CD4-positive, alpha-beta T cell treated with Interleukin-12 subunit alpha and Interleukin-12 subunit beta, for 1 hour (primary cell): ENCODE results near the gene PKHD1.

ENCODE experiments used
- DNase-seq: peaks from one replicate; pipeline ENCODE4 v3.0.0-alpha.2; 2020

Gene PKHD1

GRCh38 chr6:51768087-51768486 lies 319.3 kb downstream of the PKHD1 start:
- DNase-seq: no peak

GRCh38 chr6:51765230-51765629 lies 322.2 kb downstream of the PKHD1 start:
- no peak for DNase-seq

- DNase-seq: no peak
These were observed 333.8 kb downstream of the PKHD1 start for GRCh38 chr6:51753635-51754034.

- DNase-seq: no peak
These were observed 343.4 kb downstream of the PKHD1 start for GRCh38 chr6:51743999-51744398.

GRCh38 chr6:51740658-51741057 lies 346.8 kb downstream of the PKHD1 start:
- DNase-seq: no peak

- DNase-seq: no peak
These were observed 348.8 kb downstream of the PKHD1 start for GRCh38 chr6:51738614-51739013.

GRCh38 chr6:51737580-51738360 lies 349.6 kb downstream of the PKHD1 start:
- no peak for DNase-seq

- no peak for DNase-seq
These were observed 362.3 kb downstream of the PKHD1 start for GRCh38 chr6:51725155-51725554.

GRCh38 chr6:51720327-51720726 lies 367.1 kb downstream of the PKHD1 start:
- no peak for DNase-seq

GRCh38 chr6:51719297-51719696 lies 368.1 kb downstream of the PKHD1 start:
- no peak for DNase-seq

- DNase-seq: no peak
These were observed 368.9 kb downstream of the PKHD1 start for GRCh38 chr6:51718533-51718932.

GRCh38 chr6:51717477-51717876 lies 369.9 kb downstream of the PKHD1 start:
- no peak for DNase-seq

GRCh38 chr6:51711876-51712275 lies 375.5 kb downstream of the PKHD1 start:
- no peak for DNase-seq

- no peak for DNase-seq
These were observed 381.3 kb downstream of the PKHD1 start for GRCh38 chr6:51706086-51706485.

- DNase-seq: no peak
These were observed 382.4 kb downstream of the PKHD1 start for GRCh38 chr6:51704932-51705540.

GRCh38 chr6:51702851-51703250 lies 384.6 kb downstream of the PKHD1 start:
- no peak for DNase-seq

GRCh38 chr6:51684603-51685002 lies 402.8 kb downstream of the PKHD1 start:
- no peak for DNase-seq

- no peak for DNase-seq
These were observed 403.4 kb downstream of the PKHD1 start for GRCh38 chr6:51684038-51684437.

GRCh38 chr6:51678905-51679620 lies 408.4 kb downstream of the PKHD1 start:
- no peak for DNase-seq

GRCh38 chr6:51678274-51678673 lies 409.1 kb downstream of the PKHD1 start:
- DNase-seq: no peak

GRCh38 chr6:51675922-51676275 lies 411.5 kb downstream of the PKHD1 start:
- no peak for DNase-seq

- no peak for DNase-seq
These were observed 412.1 kb downstream of the PKHD1 start for GRCh38 chr6:51675020-51675921.

GRCh38 chr6:51663525-51663924 lies 423.9 kb downstream of the PKHD1 start:
- DNase-seq: no peak
